GOT3 (cell line): Measurements from ENCODE around the gene CNGA2.

Source experiments
- DNase-seq: peaks from one replicate; lab custom pipeline; 2025; ENCODE audit warnings: mixed read lengths; lab: John Stamatoyannopoulos, UW

CNGA2 gene

DNA sequence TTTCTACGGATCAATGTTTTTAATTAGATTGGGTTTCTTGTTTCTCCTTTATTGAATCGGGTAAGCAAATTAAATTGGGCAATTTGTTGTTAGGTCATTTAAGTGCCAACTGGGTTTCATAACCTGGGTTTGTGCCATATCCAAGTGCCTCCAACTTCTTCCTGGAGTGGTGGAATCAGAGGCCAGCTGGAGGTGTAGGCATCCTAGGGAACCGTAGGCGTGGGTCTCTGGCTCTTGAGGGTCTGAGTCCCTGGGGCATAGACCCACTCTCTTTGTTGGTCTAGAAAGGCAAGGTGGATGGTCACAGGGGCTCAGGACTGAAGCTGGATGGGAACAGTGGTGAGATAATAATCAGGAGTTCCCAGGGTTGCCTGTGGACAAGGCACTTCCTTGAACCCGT is 18.3 kb downstream of the CNGA2 start:
- DNase-seq, result no peak

DNA sequence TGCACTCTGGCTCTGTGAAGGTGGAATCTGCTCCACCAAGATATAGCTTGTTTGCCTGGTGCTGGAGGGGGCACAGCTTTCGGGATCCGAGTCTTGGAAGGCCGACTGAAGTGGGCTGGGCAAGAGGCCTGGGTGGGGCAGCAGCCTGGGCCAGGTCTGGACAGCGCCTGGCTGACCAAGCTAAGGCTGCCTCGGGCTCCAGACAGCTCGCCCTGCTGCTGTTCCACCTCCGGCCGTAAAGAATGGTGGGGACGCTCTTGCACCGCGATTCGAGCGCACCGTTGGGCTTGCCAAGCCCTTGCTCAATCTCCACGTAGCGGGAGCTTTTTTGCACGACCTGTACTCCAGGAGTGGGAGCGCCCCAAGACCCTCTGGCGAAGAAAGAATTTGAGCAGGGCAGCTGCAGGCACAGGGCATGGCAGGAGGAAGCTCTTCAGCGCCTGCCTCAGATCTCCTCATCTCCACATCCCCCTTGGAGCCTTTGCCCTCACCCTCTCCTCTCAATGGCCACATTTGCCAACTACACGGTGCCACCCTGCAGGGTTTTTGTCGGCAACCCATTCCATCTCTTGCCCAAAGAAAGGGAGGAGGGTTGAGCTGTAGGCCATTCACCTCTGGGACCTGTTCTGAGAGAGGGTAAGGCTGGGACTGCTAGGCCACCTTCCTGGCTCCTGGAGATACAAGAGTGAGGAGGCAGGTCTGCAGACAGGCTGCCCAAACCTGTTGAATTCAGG is 18.9 kb downstream of the CNGA2 start:
- no peak for DNase-seq

DNA sequence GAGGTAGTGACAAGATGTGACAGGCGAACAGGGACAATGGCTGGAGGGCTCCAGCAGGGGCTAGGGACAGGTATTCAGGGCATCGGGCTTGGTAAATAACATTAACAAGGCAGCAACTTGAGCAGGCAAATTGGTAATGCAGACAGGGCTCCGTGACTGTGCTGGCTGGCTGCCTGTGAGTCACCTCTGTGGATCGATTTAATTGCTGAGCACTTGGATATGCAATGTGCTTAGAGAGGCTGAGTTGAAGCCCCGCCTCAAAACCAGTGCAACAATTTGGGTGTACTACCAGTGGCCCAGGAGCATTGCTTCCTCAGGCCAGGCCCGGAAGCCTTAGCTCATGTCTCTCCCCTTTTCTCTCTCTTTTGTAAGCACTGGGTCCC is 19.5 kb downstream of the CNGA2 start:
- DNase-seq, result peak; percentile 4

DNA sequence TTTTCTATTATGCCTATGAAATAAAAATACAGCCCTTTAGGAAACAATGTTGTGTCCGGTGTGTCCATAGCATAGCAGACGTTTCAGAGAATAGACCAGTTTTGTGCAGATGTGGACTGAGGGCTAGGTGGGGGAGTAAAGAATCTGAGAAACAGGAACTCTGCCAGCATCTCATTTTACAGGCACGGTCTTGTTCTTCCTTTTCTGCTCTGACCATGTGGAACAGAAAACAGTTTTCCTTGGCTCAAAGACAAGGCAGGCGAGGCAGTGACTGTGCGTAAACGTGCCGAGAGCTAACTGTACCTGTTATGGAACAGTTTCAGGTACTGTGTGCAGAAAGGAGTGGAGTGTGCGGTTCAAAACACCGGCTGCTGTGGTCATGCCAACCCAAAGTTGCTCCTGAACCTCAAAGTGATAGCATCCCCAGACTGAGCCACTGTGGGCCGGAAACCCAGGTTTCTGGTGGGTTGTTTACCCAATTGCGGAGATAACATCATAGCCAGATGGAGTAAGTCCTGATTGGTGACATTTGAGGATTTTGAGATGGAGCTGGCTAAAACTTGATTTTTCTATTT is 20.2 kb downstream of the CNGA2 start:
- DNase-seq, result no peak

DNA sequence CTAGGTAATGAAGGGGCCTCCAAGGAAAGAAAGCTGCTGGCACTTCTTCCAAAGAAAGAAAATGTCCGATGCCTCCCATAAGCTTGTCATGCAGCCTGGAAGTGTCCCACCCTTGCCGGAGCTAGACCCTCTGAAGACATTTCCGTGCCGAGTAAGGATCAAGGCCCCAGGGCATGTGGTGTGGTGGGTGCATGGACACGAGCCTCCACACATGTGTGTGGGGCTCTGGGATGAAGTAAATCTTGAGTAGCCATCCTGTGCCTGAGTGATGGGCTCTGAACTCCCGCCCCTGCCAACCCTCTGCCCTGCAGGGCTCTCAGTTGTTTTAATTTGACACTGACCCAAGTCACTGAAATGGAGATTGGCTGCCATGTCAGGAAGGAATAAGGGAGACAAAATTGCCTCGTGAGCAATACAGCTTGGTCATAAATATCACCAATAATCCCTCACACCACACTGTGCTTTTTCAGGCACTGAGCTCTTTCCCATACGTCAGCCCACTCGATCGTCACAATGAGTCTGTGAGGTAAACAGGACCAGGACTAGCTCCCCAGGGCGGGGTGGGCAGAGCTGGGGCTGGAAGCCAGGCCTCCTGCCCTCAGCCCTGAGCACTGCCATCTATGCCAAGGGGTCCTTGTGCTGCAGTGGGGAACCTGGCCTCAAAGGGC is 24.6 kb downstream of the CNGA2 start:
- DNase-seq, result no peak

DNA sequence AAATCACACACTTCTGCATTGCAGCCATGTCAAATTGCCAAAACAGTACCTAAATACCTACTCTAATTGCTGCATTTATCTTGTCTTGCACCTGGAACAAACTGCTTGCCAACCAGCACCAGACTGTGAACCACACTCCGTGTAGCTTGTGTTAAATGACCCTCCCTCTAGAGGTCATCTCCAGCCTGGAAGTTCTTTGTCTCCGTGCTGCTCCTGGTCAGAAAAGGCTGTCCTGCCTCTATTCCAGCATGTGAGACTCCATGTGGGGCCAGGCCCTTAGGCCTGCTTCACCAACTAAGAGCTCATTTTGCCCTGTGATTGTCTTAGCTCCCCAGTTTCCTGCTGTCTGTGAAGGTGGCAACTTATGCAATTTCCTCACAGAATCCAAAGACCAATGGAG is 28.3 kb downstream of the CNGA2 start:
- DNase-seq, result no peak

DNA sequence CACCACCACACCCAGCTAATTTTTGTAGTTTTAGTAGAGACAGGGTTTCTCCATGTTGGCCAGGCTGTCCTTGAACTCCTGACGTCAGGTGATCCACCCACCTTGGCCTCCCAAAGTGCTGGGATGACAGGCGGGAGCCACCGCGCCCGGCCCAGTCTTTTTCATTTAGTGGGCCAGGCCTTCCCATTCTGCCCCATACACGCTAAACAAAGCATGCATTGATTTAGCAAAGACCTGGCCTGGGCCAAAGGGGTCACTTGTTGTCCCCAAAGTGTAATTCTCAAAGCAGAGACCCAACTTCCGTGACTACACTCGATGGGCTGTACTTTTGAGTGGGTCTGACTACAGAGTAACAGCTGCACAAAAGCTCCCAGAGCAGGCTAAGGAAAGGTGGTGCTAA is 29.2 kb downstream of the CNGA2 start:
- no peak for DNase-seq

DNA sequence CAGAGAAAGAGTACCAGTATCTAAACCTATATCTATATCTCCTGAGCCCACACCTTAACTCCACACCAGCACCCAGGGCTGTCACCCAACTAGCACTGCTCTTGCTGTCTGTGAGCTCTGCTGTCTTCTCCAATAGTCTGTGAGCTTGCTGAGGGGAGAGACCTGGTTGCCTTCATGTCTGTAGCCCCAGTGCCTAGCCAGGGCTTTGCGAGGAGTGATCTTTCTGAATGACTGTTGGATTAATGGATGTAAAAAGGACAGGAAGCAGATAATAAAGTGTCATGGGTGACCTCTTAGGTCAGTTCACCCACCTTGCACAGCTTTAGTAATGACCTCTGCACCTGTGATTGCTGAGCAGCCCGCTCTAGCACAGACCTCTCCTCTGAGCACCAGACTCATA is 30.5 kb downstream of the CNGA2 start:
- DNase-seq, result no peak

DNA sequence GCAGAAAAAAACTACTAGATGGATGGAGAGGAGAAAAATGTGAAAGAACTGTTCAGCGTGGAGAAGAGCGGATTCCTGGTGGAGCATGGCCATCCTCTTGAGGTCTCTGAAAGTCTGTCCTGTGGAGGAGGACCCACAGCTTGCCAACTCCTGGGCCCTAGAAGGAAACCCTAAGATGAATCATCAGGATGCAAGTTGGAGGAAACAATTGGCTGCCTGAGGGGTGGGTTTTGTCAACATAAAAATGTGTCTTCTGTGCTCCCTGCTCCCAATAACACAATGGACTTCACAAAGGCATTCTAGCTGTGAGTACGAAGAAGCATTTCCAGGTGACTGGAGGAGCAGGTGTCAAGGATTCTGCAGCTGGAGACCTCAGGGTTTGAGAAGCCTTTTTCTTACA is 37.2 kb downstream of the CNGA2 start:
- DNase-seq, result no peak

DNA sequence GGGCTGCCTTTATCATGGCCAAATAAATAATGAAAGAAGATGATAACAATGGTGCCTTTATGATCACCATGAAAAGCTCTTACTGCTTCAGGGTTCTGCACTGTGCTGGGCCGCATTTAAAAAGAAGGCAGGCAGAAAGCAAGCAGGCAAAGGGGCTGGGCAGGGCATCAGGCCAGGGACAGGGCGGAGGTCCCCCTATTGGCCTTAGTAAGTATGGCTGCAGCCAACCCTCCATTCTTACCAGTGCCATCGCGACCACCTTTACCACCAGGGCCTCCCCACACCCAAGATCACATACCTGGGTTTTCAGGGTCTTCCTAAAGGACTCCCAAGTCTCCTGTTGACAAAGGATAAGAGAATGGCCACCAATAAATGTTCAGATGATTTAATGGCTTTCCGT is 38.9 kb downstream of the CNGA2 start:
- no peak for DNase-seq

DNA sequence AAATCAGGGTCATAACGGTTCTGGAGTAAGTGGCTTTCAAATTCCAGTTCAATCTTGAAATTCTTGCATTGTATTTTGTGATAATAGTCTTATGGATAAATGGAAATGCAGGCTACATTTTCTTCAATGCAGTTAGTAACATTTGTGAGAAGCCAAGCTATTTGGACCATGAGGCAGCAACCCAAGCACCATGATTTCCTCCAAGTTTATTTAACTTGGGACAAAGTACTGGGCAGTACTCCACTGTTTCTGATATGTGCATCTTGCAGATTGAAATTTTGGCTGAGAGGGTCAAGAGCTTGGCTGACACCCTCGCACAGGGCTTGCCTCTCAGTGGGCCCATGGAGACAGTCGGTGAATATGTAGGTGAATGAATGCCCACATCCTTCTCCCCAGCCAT is 39.9 kb downstream of the CNGA2 start:
- DNase-seq, result no peak

DNA sequence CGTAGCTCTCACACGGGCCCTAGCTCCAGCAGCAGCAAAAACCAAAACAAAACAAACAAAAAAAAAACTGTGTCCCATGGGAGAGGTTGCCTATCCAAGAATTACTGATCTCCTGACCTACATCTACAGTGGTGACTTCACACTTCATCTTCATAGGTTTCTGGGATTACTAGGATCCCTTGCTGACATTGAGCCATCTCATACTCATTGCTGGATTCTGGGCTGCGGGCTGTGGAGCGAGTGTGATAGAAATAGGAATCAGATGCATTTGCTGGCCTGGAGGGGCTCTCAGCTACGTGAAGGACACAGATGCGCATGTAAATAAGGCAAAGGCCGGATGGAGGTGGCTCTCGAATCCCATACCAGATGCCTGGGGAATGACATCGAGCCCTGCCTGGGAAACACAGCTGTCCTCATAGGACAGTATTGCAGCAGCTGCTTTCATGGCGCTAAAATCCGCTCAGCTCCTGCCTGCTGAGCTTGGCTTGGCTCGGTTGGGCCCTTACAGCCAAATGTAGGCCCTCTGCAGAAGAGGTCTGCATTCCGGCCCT is 41.7 kb downstream of the CNGA2 start:
- no peak for DNase-seq

DNA sequence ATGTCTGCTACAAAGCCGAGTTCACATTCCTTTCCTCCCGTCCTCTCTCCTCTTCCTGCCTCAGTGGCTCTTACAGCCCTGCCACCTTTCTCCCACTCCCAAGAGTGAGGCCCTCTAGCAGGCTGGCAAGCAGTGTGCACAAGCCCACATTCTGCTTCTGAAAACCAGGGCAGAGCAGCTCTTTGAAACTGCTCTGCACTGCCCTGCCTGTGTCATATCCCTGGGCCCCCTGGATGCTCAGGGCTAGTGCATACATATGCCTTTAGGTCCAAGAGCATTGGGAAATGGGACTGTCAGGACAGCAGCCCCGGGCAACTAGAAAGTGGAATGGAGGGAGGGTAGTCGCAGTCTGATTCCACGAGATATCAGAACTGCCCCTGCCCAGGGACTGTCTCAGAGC is 42.4 kb downstream of the CNGA2 start:
- no peak for DNase-seq

DNA sequence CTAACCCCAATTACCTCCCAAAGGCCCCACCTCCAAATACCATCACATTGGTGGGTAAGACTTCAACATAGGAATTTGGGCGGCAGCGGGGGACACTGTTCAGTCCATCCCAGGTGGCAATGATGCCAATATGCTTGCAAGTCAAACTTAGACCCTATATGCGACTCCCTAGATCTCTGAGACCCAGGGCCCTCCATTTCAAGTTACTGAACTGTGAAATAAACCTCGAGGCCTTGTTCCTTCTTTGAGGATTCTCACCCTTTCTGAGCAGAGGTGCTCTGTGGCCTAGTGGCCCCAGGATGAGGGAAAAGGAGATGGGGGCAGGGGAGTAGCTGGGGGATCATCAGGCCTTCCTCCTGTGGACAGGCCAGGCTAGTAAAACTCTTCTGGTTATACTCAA is 44.7 kb downstream of the CNGA2 start:
- DNase-seq, result no peak

DNA sequence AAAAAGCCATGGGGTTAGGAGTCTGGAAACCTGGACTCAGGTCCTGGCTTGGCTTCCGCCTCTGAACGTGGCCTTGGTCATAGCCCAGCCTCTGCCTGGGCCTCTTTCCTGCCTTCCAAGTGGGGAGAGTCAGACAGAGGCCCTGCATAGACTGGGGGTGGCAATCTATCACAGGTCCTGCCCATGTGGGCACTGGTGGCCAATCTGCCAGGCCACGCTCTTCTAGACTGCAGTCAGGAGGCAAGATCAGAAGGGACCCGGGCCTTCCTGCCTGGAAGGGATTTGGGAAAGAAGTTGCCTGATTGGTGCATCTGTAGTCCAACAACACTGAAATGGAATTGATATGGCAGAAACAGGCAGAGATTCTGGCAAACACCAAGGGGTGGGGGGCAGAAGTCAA is 46.1 kb downstream of the CNGA2 start:
- no peak for DNase-seq

DNA sequence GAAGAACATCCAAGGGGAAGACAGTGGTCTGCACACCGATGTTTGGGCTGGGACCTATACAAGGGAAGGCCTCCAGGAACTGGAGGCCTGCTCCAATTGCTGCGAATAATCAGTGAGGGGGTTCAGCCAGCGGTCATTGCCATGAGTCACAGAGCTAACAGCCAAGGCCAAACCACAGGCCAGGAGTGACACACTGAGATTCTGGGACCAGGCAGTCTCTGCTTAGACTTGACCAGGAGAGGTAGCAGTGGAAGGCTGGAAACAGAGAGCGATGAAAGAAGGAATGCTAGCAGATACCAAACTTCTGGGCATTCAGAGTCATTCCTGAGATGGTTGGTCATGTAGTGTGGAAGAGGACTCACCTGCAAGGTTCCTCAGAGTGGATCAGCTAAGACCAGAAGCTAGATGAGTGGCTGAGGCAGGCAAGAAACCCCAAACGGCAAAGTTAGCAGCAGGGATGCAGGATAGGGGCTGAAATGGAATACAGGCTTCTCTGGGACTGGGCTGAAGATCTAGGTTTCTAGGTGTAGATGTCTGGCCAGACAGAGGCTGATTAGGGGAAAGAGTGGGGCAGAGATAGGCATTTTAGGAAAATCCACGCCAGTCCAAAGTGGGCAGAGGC is 54.7 kb downstream of the CNGA2 start:
- DNase-seq, result no peak

DNA sequence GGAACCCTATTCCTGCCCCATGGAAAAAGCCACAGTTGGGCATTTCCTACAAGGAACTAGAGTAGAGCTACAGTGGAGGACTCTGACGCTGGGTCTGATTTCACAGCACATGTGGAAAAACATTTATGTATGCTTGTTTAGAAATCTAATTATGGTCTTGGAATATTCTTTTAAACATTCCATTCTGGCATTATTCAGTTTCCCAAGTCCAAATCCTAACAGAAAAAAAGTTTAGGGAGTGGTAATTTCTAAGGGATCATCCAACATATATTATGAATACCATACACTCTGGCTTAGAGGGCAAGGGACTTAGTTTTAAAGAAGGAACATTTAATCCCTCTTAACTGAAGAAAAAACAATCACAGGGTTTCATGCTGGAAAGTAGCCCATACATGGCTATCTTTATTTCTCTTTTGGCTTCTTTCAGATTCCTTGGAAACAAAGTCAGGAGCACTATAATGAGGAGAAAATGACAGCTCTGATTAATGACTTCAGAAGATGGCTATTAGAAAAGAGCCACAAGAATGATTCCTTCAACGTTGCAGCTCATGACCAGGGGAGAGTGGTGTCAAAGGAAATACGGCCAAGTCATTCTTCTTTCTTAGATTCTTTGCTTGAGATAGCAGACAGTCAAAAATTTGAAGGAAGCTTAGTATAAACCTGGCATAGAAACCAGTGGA is 56.1 kb downstream of the CNGA2 start:
- DNase-seq, result no peak

DNA sequence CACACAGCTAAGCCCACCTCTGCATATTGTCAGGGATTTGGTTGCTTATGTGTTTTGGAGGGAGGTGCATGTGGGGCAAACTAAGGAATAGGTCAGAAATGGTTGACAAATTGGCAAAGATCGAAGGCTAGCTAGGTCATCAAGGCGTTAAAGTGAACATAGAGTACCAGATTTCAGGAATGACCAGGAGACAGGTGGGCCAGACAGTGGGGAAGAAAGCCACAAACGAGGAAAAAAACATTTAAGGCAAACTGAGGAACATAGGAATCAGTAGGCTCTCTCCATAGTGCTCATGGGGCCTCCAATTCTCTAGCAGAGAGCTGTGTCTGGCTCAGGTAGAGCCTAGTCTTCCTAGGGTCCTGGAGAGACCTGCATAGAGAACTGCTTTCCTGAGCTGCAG is 57.4 kb downstream of the CNGA2 start:
- DNase-seq, result no peak

DNA sequence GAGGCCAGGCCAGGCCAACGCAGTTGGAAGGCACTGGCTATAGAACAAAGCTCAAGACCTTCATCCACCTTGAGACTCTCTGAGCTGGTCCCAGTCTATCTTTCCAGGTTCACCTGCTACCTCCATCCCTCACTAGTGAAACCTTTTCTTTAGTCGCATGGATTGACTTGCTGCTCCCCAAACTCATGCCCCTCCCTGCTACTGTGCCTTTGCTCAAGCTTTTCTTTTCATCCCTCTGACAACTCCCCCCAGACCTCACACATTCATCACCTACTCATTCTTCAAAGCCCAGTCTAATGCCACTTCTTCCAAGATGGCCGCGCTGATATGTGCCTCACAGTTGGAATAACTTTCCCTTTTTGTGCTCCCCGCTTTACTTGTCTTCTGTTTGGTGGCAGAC is 58.0 kb downstream of the CNGA2 start:
- DNase-seq, result no peak

DNA sequence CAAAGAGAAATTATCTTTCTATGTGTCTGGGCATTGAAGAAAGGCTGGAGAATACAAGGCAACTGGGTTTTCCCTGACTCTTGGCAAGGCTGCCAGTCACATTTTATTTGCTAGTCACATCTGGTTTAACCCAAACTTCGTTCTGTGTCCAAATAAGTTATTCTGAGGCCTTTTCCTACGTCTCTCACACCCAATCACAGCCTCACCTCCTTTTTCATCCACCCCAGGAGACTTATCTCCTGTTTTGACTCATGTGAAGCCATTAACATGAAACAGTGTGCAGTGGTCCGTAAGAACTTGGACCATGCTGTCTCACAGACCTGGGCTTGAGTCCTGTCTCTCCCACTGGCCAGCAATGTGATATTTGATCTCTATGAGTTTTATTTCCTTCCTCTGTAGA is 59.3 kb downstream of the CNGA2 start:
- no peak for DNase-seq
